Measurements from ENCODE around the gene NRP2. TPM values are rescaled to one million over a fixed set of nuclear protein-coding genes. Genes with fewer than 3 reads are reported as not detected.

Gene NRP2
- total RNA-seq, 2 experiments from 2014 or later = 1.4 to 2.3 TPM

DNA sequence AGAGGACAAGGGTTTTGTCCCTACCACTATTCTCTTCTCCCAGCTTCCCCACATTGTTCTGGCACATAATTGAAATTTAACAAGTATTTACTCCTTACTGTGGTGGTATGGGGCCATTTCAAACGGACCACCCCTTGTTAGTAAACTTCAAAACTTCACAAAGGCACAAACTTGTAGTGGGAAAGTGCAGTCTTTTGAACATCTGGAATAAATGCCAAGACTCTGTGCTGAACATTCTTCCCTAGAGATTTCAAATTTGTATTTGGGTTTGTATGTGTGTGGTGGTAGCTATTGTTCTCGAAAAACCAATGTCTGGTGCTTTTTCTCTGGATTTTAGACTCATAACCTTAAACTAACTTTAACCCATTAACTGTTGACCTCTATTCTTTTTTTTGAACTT lies 151.6 kb downstream of the NRP2 start:
- CTCF ChIA-PET = interaction anchor here (1.0 kb wide), 1 partner anchor 92 kb away, joined by 3 read pairs; no protein-coding TSS in a partner anchor
- no peaks in the 10 kb centered on the region for H3K36me3 Mint-ChIP-seq (ENCODE audit: low read depth)
- H3K9me3 Mint-ChIP-seq = no peaks in the 10 kb centered on the region
- H3K4me3 Mint-ChIP-seq = no peak overlapping the region
- no peak overlapping the region for H3K27ac Mint-ChIP-seq
- POLR2A ChIA-PET = no interaction called here
- H3K27me3 Mint-ChIP-seq = peaks cover 12% of the 10 kb centered on the region
- no peak for DNase-seq
- no peaks in the 10 kb centered on the region for H3K4me1 Mint-ChIP-seq

DNA sequence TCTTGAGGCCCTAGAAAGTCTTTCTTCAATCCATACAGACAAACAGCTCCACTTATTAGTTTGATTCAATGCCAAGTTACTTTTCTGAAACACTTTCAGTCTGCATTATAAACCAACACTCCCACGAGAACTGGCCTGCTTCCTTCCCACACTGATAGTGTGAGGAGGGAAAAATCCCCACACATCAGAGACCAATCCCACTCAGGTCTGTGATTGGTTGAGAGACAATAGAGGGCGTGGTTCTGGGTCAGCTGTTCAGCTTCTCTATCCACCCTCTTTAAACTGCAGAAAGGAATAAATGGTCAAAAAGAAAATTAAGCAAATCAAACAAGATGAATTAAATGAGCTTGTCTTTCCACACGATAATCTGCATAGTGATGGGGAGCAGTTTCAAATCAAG lies 152.5 kb downstream of the NRP2 start:
- H3K36me3 Mint-ChIP-seq (ENCODE audit: low read depth) = no peaks in the 10 kb centered on the region
- H3K27ac Mint-ChIP-seq = no peak overlapping the region
- DNase-seq = no peak
- H3K27me3 Mint-ChIP-seq = peaks cover 16% of the 10 kb centered on the region
- CTCF ChIA-PET = interaction anchor here (1.0 kb wide), 1 partner anchor 91 kb away, joined by 3 read pairs; no protein-coding TSS in a partner anchor
- H3K9me3 Mint-ChIP-seq = no peaks in the 10 kb centered on the region
- POLR2A ChIA-PET = no interaction called here
- H3K4me1 Mint-ChIP-seq = no peaks in the 10 kb centered on the region
- H3K4me3 Mint-ChIP-seq = no peak overlapping the region

DNA sequence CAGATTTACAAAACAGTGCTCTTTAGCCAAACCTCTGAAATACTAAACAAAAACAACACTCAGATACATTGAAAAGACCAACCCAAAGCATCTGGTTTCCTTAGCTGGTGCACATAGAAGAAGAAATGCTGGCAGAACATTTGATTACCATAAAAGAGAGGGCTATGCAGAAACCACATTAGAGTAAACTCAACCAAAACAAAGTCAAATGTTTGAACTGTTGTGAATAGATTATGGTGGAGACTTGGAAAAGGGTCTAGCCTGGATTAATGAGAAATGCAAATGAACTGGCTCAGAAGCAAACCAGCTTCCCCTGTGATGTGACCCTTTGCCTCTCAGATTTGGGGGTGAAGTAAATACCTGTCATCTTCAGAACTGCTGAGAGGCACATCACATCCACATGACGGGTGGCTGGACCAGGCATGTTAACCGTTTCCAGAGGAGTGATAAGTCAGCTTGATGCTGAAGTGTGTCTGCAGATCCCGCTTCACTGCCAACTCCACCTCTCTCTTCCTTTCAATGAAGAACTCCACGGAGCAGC lies 153.0 kb downstream of the NRP2 start:
- Mint-ChIP-seq H3K9me3 (no peaks in the 10 kb centered on the region), H3K27ac (no peak overlapping the region), H3K4me3 (no peak overlapping the region), H3K36me3 (ENCODE audit: low read depth) (no peaks in the 10 kb centered on the region), H3K4me1 (no peaks in the 10 kb centered on the region), H3K27me3 (peaks cover 16% of the 10 kb centered on the region)
- ChIA-PET CTCF (no interaction called here), POLR2A (no interaction called here)
- no peak for DNase-seq

DNA sequence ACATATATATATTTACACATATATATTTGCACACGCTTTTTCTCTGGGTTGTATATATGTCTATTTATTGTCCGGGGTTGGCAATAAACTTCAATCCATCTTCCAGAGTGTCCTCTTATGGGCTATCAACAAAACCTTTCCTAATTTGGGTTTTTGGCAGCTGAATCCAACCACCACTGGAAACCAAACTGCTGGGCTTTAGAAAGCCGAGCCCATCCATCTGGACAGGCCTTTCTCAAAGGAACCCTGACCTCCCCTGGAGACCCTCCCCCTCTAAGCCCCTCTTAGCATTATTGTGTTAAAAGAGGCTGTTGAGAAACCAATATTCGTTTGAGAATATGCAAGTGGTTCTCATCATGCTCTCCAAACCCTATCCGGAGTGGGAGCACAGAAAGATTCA lies 153.6 kb downstream of the NRP2 start:
- no peaks in the 10 kb centered on the region for H3K36me3 Mint-ChIP-seq (ENCODE audit: low read depth)
- H3K9me3 Mint-ChIP-seq = no peaks in the 10 kb centered on the region
- no peaks in the 10 kb centered on the region for H3K4me1 Mint-ChIP-seq
- no peak overlapping the region for H3K4me3 Mint-ChIP-seq
- CTCF ChIA-PET = no interaction called here
- peaks cover 18% of the 10 kb centered on the region for H3K27me3 Mint-ChIP-seq
- H3K27ac Mint-ChIP-seq = no peak overlapping the region
- POLR2A ChIA-PET = no interaction called here
- DNase-seq = no peak

DNA sequence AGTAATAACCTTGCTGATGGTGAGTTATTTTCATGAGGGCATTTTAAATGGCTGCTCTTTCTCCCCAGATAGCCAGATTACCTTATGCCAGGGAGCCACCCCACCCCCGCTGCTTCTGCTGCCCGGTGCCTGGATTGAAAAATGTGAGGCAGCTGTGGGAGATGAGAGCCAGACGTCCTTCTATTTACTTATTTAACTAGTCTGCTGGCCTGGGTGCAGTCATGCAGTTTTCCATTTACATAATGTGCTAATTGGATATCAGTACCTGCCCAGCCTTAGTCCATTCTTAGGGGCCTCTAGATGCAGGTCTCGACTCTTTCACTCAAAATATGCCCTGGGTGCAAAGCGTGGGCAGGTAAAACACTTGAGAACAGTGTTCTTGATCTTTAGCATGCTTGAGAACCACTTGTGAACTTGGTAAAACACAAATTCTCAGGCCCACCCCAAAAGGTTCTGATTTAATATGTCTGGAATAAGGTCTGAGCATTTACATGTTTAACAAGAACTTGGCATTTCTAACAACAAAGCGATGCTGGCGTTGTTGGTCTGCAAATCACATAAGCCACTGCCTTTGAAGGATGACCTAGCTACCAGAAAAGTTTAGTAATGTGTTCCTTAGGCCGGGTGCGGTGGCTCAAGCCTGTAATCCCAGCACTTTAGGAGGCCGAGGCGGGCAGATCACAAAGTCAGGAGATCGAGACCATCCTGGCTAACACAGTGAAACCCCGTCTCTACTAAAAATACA lies 154.3 kb downstream of the NRP2 start:
- H3K27me3 Mint-ChIP-seq = peaks cover 20% of the 10 kb centered on the region
- H3K9me3 Mint-ChIP-seq = no peaks in the 10 kb centered on the region
- no peak for DNase-seq
- no peak overlapping the region for H3K27ac Mint-ChIP-seq
- CTCF ChIA-PET = no interaction called here
- H3K36me3 Mint-ChIP-seq (ENCODE audit: low read depth) = no peaks in the 10 kb centered on the region
- H3K4me3 Mint-ChIP-seq = no peak overlapping the region
- no peaks in the 10 kb centered on the region for H3K4me1 Mint-ChIP-seq
- POLR2A ChIA-PET = no interaction called here

DNA sequence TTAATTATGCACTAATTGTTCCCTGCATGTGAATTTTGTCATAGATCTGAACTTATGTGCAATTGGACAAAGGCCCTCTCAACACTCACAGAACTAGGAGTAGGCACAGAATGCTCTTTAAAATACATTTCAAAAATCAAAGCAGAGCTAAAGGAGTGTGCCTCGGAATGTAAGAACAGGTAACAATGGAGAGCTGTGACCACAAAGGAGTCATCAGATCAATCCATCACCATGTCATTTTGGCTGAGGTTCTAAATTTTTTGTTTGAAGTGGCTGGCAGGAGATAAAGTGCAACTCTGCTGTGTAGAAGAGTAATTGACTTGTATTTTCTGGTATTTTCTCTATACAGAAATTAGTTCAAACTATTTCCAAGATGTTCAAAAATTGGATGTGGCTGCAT lies 155.4 kb downstream of the NRP2 start:
- no peak overlapping the region for H3K27ac Mint-ChIP-seq
- no peaks in the 10 kb centered on the region for H3K4me1 Mint-ChIP-seq
- DNase-seq = no peak
- H3K9me3 Mint-ChIP-seq = no peaks in the 10 kb centered on the region
- no peaks in the 10 kb centered on the region for H3K36me3 Mint-ChIP-seq (ENCODE audit: low read depth)
- ChIA-PET POLR2A (no interaction called here), CTCF (no interaction called here)
- H3K4me3 Mint-ChIP-seq = no peak overlapping the region
- H3K27me3 Mint-ChIP-seq = peaks cover 20% of the 10 kb centered on the region

DNA sequence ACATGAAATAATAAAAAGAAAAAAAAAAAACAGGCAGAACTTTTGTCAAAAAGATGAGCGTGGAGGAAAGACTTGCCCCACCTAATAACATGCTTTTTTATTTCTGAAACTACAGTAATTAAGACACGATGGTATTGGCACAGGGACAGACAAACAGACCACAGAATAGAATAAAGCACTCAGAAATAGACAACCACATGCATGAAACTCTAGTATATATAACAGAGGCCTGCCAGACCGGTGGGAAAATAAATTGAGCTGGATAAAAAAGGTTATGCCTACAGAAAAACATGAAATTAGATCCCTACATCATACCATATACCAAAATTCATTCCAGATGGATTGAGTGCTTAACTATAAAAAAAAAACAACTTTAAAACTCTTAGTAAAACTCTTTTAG lies 163.1 kb downstream of the NRP2 start:
- H3K9me3 Mint-ChIP-seq = no peaks in the 10 kb centered on the region
- ChIA-PET POLR2A (interaction anchor here (0.7 kb wide), 1 partner anchor 1550 kb away, joined by 4 read pairs; no protein-coding TSS in a partner anchor), CTCF (interaction anchor here (0.6 kb wide), 1 partner anchor 106 kb away, joined by 4 read pairs; no protein-coding TSS in a partner anchor)
- no peaks in the 10 kb centered on the region for H3K36me3 Mint-ChIP-seq (ENCODE audit: low read depth)
- DNase-seq = no peak
- H3K4me3 Mint-ChIP-seq = no peak overlapping the region
- H3K27me3 Mint-ChIP-seq = peaks cover 14% of the 10 kb centered on the region
- no peak overlapping the region for H3K27ac Mint-ChIP-seq
- H3K4me1 Mint-ChIP-seq = no peaks in the 10 kb centered on the region

All from activated CD4-positive, alpha-beta memory T cell treated with anti-CD3 and anti-CD28 coated beads, Interleukin-2, amount 10 ng/mL, durations not matched to agents 7 days and 5 days (primary cell).